CD4-positive, CD25-positive, alpha-beta regulatory T cell (primary cell): ENCODE measurements around the gene FMR1. TPM values are rescaled to one million over a fixed set of nuclear protein-coding genes. Genes with fewer than 3 reads are reported as not detected.

Experiments used
- ATAC-seq, 2 donors: fragments of 150-1000 bp; cut with Tn5 transposase; one replicate each; pipeline ENCODE4 v1.10.0; 2021; ENCODE audit warnings: low read depth in 2 of 2, moderate number of reproducible peaks in 2 of 2, moderate library complexity in 1 of 2
- DNase-seq, 3 donors: peaks; one replicate each; pipeline versions ENCODE4 v3.0.0 to v3.0.0-alpha.2; 2012 to 2022; ENCODE audit warnings: mixed read lengths in 1 of 3
- H3K27ac ChIP-seq: one replicate; pipeline ENCODE4 v1.7.0; 2013; ENCODE audit warnings: mild to moderate bottlenecking, low read length; ENCODE audit not compliant: insufficient read depth, poor library complexity, severe bottlenecking
- H3K27me3 ChIP-seq: one replicate; pipeline ENCODE4 v1.7.0; 2013; ENCODE audit warnings: low read length; ENCODE audit not compliant: control insufficient read depth, insufficient read depth
- H3K36me3 ChIP-seq: one replicate; pipeline ENCODE4 v1.7.0; 2013; ENCODE audit warnings: mild to moderate bottlenecking, low read length, moderate library complexity; ENCODE audit not compliant: control insufficient read depth, insufficient read depth
- H3K4me1 ChIP-seq: 2 replicates; pipeline ENCODE4 v1.7.0; 2013; ENCODE audit warnings: mild to moderate bottlenecking, low read length; ENCODE audit not compliant: insufficient read depth, control insufficient read depth, poor library complexity, severe bottlenecking
- H3K4me3 ChIP-seq: one replicate; pipeline ENCODE4 v1.7.0; 2013; ENCODE audit warnings: low read depth, mild to moderate bottlenecking, low read length, moderate library complexity
- H3K9me3 ChIP-seq, 2 experiments: 1 replicate in 1 of 2; 2 replicates in 1 of 2; pipeline ENCODE4 v1.7.0; 2013; ENCODE audit warnings: low read length in 2 of 2, mild to moderate bottlenecking in 1 of 2, moderate library complexity in 1 of 2; ENCODE audit not compliant: control insufficient read depth in 2 of 2
- H3K27ac Mint-ChIP-seq, 3 donors: one replicate each; pipeline ENCODE4 v1.8.0; 2020 to 2022; ENCODE audit warnings: mild to moderate bottlenecking in 3 of 3, mixed read lengths in 3 of 3, moderate library complexity in 2 of 3
- H3K27me3 Mint-ChIP-seq: one replicate; pipeline ENCODE4 v1.8.0; 2022; ENCODE audit warnings: mild to moderate bottlenecking, mixed read lengths
- H3K36me3 Mint-ChIP-seq: one replicate; pipeline ENCODE4 v1.8.0; 2020; ENCODE audit warnings: mixed read lengths
- H3K4me1 Mint-ChIP-seq, 4 donors: one replicate each; pipeline ENCODE4 v1.8.0; 2020 to 2022; ENCODE audit warnings: mixed read lengths in 4 of 4, mild to moderate bottlenecking in 1 of 4
- H3K4me3 Mint-ChIP-seq, 4 donors: one replicate each; pipeline ENCODE4 v1.8.0; 2020 to 2022; ENCODE audit warnings: mild to moderate bottlenecking in 4 of 4, mixed read lengths in 4 of 4, moderate library complexity in 3 of 4
- H3K9me3 Mint-ChIP-seq, 7 donors: one replicate each; pipeline ENCODE4 v1.8.0; 2020 to 2022; ENCODE audit warnings: mixed read lengths in 7 of 7, mild to moderate bottlenecking in 3 of 7, moderate library complexity in 2 of 7
- polyA plus RNA-seq, 4 donors: library from polyadenylated mRNA; unstranded; fragments of 300-500 nt; fragmentation: Illumina TruSeq; gene quantifications; one replicate each; pipeline ENCODE4 v1.2.3, GENCODE V29; 2021
- total RNA-seq: library from RNA; stranded (reverse); gene quantifications from one replicate; pipeline ENCODE4 v1.2.3, GENCODE V29; 2022

Gene FMR1
- total RNA-seq = 89.5 TPM
- polyA plus RNA-seq = 10 to 100 TPM in 1 of 4 donors, 1 to 10 TPM in 3; 5.6 to 10.4 (median 8.8) TPM

GRCh38 chrX:147911192-147912022 is at the start of gene FMR1:
Gene FMR1, plus strand, starts transcription at chrX:147911919. Its CDS starts 261 bp downstream, at chrX:147912180.
- DNase-seq (peak; percentile 91 to 95 (median 94)), ATAC-seq (peak; percentile 87 to 91)
- Histone ChIP-seq H3K9me3 (no peaks in the 10 kb centered on the region), H3K27me3 (no peaks in the 10 kb centered on the region), H3K36me3 (no peaks in the 10 kb centered on the region), H3K27ac (peak within 1 kb of the TSS; percentile 83), H3K4me1 (peaks cover 26% of the 10 kb centered on the region), H3K4me3 (peak within 1 kb of the TSS; percentile 87)
- H3K4me1 Mint-ChIP-seq = peaks cover 6 to 36% (median 18%) of the 10 kb centered on the region in 4 donors
- peak within 1 kb of the TSS; percentile 83 to 97 (median 96) for H3K4me3 Mint-ChIP-seq
- H3K27me3 Mint-ChIP-seq = no peaks in the 10 kb centered on the region
- H3K9me3 Mint-ChIP-seq = no peaks in the 10 kb centered on the region
- H3K36me3 Mint-ChIP-seq = no peaks in the 10 kb centered on the region
- peak within 1 kb of the TSS; percentile 83 to 96 (median 92) for H3K27ac Mint-ChIP-seq

GRCh38 chrX:147875866-147876596 is 35.7 kb upstream of the FMR1 start:
- H3K4me3 ChIP-seq = no peak overlapping the region
- Mint-ChIP-seq H3K9me3 (peaks cover 0 to 4% (median 2%) of the 10 kb centered on the region in 7 donors), H3K4me3 (no peak overlapping the region), H3K27me3 (no peaks in the 10 kb centered on the region), H3K4me1 (no peaks in the 10 kb centered on the region), H3K36me3 (no peaks in the 10 kb centered on the region), H3K27ac (no peak overlapping the region)
- DNase-seq (no peak), ATAC-seq (no peak)
- no peaks in the 10 kb centered on the region for H3K36me3 ChIP-seq
- no peaks in the 10 kb centered on the region for H3K4me1 ChIP-seq
- peaks cover 3% of the 10 kb centered on the region for H3K27me3 ChIP-seq
- no peak overlapping the region for H3K27ac ChIP-seq
- H3K9me3 ChIP-seq = peaks cover 0 to 4% of the 10 kb centered on the region in 2 experiments

- DNase-seq = no peak
- H3K36me3 Mint-ChIP-seq = no peaks in the 10 kb centered on the region
- no peaks in the 10 kb centered on the region for H3K9me3 Mint-ChIP-seq
- Histone ChIP-seq H3K27me3 (peaks cover 3% of the 10 kb centered on the region), H3K36me3 (no peaks in the 10 kb centered on the region), H3K4me3 (no peak overlapping the region), H3K27ac (no peak overlapping the region), H3K9me3 (no peaks in the 10 kb centered on the region), H3K4me1 (no peaks in the 10 kb centered on the region)
- H3K4me1 Mint-ChIP-seq = no peaks in the 10 kb centered on the region
- H3K27me3 Mint-ChIP-seq = no peaks in the 10 kb centered on the region
- no peak overlapping the region for H3K4me3 Mint-ChIP-seq
- ATAC-seq = no peak
- H3K27ac Mint-ChIP-seq = no peak overlapping the region
Measured at GRCh38 chrX:147876849-147877646, 34.7 kb upstream of the FMR1 start.

- no peaks in the 10 kb centered on the region for H3K4me1 Mint-ChIP-seq
- no peak overlapping the region for H3K4me3 ChIP-seq
- no peaks in the 10 kb centered on the region for H3K4me1 ChIP-seq
- H3K9me3 Mint-ChIP-seq = no peaks in the 10 kb centered on the region
- no peaks in the 10 kb centered on the region for H3K36me3 Mint-ChIP-seq
- H3K27ac Mint-ChIP-seq = no peak overlapping the region
- H3K4me3 Mint-ChIP-seq = no peak overlapping the region
- no peaks in the 10 kb centered on the region for H3K9me3 ChIP-seq
- ATAC-seq = no peak
- no peak overlapping the region for H3K27ac ChIP-seq
- no peaks in the 10 kb centered on the region for H3K36me3 ChIP-seq
- H3K27me3 Mint-ChIP-seq = no peaks in the 10 kb centered on the region
- peaks cover 3% of the 10 kb centered on the region for H3K27me3 ChIP-seq
- no peak for DNase-seq
Measured at GRCh38 chrX:147877726-147878125, 34.0 kb upstream of the FMR1 start.

GRCh38 chrX:147884958-147885357 is 26.8 kb upstream of the FMR1 start:
- Mint-ChIP-seq H3K4me3 (no peak overlapping the region), H3K27ac (no peak overlapping the region), H3K27me3 (no peaks in the 10 kb centered on the region), H3K4me1 (peaks cover 0 to 3% (median under 1%) of the 10 kb centered on the region in 4 donors), H3K9me3 (peaks cover 0 to 4% (median 0%) of the 10 kb centered on the region in 7 donors), H3K36me3 (no peaks in the 10 kb centered on the region)
- no peak for ATAC-seq
- no peak for DNase-seq
- no peaks in the 10 kb centered on the region for H3K27me3 ChIP-seq
- H3K4me3 ChIP-seq = no peak overlapping the region
- H3K9me3 ChIP-seq = peaks cover 0 to 2% of the 10 kb centered on the region in 2 experiments
- H3K36me3 ChIP-seq = no peaks in the 10 kb centered on the region
- no peak overlapping the region for H3K27ac ChIP-seq
- H3K4me1 ChIP-seq = no peaks in the 10 kb centered on the region

GRCh38 chrX:147890756-147891155 is 21.0 kb upstream of the FMR1 start:
- no peaks in the 10 kb centered on the region for H3K4me1 ChIP-seq
- DNase-seq = no peak
- no peak overlapping the region for H3K27ac Mint-ChIP-seq
- H3K9me3 Mint-ChIP-seq = peaks cover 0 to 4% (median 0%) of the 10 kb centered on the region in 7 donors
- no peaks in the 10 kb centered on the region for H3K36me3 ChIP-seq
- H3K36me3 Mint-ChIP-seq = no peaks in the 10 kb centered on the region
- H3K4me3 ChIP-seq = no peak overlapping the region
- H3K27me3 ChIP-seq = no peaks in the 10 kb centered on the region
- H3K9me3 ChIP-seq = peaks cover 0 to 2% of the 10 kb centered on the region in 2 experiments
- H3K27ac ChIP-seq = no peak overlapping the region
- no peak for ATAC-seq
- H3K4me3 Mint-ChIP-seq = no peak overlapping the region
- H3K27me3 Mint-ChIP-seq = no peaks in the 10 kb centered on the region
- H3K4me1 Mint-ChIP-seq = peaks cover 0 to 3% (median under 1%) of the 10 kb centered on the region in 4 donors

- ATAC-seq = no peak
- Histone ChIP-seq H3K27ac (no peak overlapping the region), H3K4me3 (no peak overlapping the region)
Measured at GRCh38 chrX:147891896-147892295, 19.8 kb upstream of the FMR1 start.

More at GRCh38 chrX:147891896-147892295, 19.8 kb upstream of the FMR1 start:
- H3K9me3 Mint-ChIP-seq = peaks cover 0 to 4% (median 0%) of the 10 kb centered on the region in 7 donors
- H3K4me3 Mint-ChIP-seq = no peak overlapping the region
- no peaks in the 10 kb centered on the region for H3K4me1 ChIP-seq
- no peaks in the 10 kb centered on the region for H3K36me3 Mint-ChIP-seq
- H3K27me3 Mint-ChIP-seq = no peaks in the 10 kb centered on the region
- DNase-seq = no peak
- H3K9me3 ChIP-seq = peaks cover 0 to 2% of the 10 kb centered on the region in 2 experiments
- H3K4me1 Mint-ChIP-seq = peaks cover 0 to 5% (median under 1%) of the 10 kb centered on the region in 4 donors
- no peak overlapping the region for H3K27ac Mint-ChIP-seq
- no peaks in the 10 kb centered on the region for H3K27me3 ChIP-seq
- H3K36me3 ChIP-seq = no peaks in the 10 kb centered on the region
